Measurements from ENCODE around the gene FCN1.

DNA sequence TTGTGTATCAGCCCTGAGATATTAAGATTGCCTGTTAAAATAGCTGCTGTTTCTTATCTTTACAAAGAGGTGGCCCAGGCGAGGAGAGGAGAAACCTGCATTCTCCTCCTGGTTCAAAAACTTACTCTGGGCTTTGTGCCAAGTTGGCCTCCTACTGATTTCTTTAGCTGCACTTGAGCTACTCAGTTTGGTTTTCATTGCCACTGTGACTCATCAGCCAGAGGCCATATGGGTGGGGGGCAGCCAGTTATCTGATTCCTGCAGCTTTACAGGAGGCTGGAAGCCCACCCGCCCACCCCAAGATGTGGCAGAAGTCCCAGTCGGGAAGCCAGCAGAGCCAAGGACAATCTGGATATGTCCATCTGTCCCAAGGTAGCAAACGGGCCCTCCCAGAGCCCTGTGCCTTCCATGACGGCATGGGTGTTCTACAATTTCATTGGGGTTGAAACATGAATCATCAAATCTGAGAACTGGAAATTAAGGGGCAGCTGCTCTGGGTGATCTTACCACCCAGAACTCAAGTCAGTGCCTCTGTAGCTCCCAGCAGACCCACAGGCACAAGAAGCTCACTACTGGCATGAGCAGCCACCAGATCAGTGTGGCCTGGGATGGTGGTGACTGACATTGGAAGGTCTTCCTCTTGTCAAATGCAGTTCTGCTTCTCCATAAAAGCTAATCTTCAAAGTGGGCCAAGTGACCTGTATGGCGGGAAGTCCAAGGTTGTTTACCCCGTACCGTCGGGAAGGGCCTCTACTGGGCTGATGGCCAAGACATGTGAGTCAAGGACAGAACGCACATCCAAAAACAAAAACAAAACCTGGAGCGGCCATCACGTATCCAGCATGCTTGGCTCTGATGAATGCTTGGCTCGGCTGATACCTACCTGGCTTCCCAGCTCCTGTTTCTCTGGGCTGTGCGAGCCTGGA lies 21.5 kb downstream of the FCN1 start:
- TF ChIP-seq EP300 (IDR thresholded peaks at IDR 0.05; ENCODE audit: low read depth) (no peak), POLR2AphosphoS5 (IDR thresholded peaks at IDR 0.05) (no peak), POLR2A (IDR thresholded peaks at IDR 0.05) (no peak)
- TF ChIP-seq, protein P1, sequence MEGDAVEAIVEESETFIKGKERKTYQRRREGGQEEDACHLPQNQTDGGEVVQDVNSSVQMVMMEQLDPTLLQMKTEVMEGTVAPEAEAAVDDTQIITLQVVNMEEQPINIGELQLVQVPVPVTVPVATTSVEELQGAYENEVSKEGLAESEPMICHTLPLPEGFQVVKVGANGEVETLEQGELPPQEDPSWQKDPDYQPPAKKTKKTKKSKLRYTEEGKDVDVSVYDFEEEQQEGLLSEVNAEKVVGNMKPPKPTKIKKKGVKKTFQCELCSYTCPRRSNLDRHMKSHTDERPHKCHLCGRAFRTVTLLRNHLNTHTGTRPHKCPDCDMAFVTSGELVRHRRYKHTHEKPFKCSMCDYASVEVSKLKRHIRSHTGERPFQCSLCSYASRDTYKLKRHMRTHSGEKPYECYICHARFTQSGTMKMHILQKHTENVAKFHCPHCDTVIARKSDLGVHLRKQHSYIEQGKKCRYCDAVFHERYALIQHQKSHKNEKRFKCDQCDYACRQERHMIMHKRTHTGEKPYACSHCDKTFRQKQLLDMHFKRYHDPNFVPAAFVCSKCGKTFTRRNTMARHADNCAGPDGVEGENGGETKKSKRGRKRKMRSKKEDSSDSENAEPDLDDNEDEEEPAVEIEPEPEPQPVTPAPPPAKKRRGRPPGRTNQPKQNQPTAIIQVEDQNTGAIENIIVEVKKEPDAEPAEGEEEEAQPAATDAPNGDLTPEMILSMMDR (IDR thresholded peaks at IDR 0.05), result no peak
